Measurements from ENCODE around the gene PCNX1.
"Not testable (repeated sequence)": the region's sequence is repeated elsewhere in the genome, so short reads cannot be mapped to it uniquely, and the experiment has no call there.

The PCNX1 gene

GRCh38 chr14:71012888-71013287 is 105.6 kb downstream of the PCNX1 start:
- DNase-seq (ENCODE audit: low read depth in 2 of 3, low spot score in 1 of 3) = no peak

DNA sequence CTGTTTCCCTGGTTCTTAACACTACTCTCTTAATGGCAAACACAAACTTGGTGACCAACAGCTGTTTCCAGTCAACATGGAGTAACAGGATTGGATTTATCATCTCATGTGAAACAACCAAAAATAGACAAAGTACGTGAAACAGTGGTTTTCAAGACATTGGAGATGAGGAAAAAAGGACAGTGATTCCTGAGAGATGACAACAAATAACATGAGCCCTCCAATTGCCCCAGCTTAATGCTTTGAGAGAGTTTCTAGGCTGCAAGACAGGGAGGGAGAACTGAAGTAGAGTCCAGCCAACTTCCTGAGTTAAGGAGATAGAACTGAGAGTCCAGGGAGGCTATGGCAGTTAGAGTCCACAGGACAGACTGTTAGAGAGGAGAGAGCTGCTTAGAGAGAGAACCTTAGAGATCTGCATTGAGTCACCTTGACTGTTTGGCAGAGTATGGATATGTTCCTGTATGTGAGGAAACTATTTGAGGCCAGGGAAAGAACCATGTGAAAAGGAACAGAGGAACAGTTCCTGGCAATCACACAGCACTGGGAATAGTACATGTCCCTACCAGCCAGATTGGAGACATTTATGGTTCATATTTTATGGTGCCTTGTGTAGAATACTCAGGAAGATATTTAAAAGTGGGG is 106.4 kb downstream of the PCNX1 start:
- no peak for DNase-seq (ENCODE audit: low read depth in 2 of 3, low spot score in 1 of 3)

DNA sequence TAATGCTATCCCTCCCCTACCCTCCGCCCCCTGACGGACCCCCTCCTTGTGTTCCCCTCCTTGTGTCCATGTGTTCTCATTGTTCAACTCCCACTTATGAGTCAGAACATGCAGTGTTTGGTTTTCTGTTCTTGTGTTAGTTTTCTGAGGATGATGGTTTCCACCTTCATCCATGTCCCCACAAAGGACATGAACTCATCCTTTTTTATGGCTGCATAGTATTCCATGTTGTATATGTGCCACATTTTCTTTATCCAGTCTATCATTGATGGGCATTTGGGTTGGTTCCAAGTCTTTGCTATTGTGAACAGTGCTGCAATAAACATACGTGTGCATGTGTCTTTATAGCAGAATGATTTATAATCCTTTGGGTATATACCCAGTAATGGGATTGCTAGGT is 112.7 kb downstream of the PCNX1 start:
- not testable (repeated sequence) for DNase-seq (ENCODE audit: low read depth in 2 of 3, low spot score in 1 of 3)

- DNase-seq (ENCODE audit: low read depth in 2 of 3, low spot score in 1 of 3) = no peak
Observed at GRCh38 chr14:71021347-71022011, 114.2 kb downstream of the PCNX1 start.

GRCh38 chr14:71022012-71022869 is 115.0 kb downstream of the PCNX1 start:
- no peak for DNase-seq (ENCODE audit: low read depth in 2 of 3, low spot score in 1 of 3)

DNA sequence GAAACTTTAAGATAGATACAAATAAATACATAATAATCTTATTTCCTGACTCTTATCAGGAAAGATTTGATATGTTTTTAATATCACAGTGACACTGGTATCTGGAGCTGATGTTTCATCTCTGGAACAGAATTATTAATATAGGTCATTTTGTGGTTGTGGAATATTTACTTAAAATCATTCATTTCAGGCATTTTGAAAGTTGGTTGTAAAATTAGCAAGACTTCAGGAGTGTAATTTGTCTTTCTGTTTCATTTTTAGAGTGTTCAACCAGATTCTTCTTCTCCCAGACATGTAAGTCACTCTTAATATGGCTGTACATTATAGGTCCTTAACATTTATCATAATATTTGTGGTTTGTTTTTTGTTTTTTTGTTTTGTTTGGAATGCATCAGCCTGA is 115.7 kb downstream of the PCNX1 start:
- DNase-seq (ENCODE audit: low read depth in 2 of 3, low spot score in 1 of 3) = no peak

DNA sequence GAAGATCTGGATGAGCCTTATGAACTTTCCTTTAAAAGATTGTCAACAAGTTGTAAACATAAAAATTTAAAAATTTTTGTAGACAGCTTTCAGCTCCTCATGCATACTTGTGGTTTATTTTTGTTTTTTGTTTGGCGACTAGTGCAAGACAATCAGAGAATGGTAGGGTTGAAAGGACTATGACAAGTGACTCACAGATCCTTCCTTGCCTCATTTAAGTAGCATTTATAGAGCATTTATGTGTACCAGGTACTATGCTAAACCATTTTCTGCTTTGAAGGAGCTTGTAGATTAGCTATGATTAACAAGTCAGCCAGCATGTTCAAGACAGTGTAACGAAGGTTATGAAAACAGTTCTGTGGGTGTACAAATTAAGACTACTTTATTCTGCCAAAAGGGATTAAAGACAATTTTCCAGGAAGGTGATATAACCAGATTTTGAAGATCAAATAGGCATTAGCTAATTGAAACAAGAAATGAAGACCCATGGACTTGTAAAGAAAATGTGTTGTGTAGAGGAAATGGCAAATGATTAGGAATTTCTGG is 122.0 kb downstream of the PCNX1 start:
- no peak for DNase-seq (ENCODE audit: low read depth in 2 of 3, low spot score in 1 of 3)

- no peak for DNase-seq (ENCODE audit: low read depth in 2 of 3, low spot score in 1 of 3)
Observed at GRCh38 chr14:71031000-71031399, 123.7 kb downstream of the PCNX1 start.

DNA sequence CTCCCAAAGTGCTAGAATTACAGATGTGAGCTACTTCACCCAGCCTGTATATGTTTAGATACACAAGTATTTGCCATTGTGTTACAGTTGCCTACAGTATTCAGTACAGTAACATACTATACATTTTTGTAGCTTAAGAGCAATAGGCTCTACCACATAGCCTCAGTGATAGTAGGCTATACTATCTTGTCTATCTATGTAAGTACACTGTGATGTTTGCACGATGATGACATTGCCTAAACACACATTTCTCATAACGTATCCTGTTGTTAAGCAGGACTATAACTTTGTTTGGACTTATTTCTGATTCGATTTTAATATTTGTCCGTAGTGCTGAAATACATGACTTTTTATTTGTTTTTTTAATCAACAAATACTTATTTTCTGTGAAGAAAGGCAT is 129.2 kb downstream of the PCNX1 start:
- DNase-seq (ENCODE audit: low read depth in 2 of 3, low spot score in 1 of 3) = no peak

GRCh38 chr14:71048393-71048792 is 141.1 kb downstream of the PCNX1 start:
- no peak for DNase-seq (ENCODE audit: low read depth in 2 of 3, low spot score in 1 of 3)

DNA sequence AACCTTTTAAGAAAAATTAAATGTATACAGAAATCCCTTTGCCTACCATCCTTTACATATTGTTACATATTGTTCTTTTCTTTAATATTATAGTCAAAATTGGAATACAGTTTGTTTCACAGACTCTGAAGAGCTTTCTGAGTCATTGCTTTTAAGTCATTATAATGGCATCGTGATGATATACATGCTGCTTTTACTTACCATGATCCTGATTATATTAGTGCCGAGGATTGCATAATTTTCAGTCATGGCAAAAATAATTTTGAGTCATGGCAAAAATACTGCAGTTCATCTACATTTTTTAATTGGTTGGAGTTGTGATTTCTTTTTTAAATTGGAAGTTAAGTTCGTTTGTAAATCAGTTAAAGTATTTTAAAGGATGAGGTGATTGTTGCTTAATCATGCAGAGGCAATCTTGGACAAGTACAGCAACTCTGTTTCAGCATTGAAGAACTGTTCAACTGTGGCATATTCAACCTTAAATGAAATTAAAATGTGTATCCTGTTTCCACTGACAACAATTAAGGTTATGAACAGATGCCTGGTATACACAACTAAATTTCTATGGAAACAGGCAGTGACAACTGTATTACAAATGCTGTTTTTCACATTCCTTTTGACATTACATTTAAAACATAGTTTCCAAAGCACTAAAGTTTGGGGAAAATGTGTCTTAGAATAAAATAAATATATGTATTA is 142.3 kb downstream of the PCNX1 start:
- DNase-seq (ENCODE audit: low read depth in 2 of 3, low spot score in 1 of 3) = no peak

- no peak for DNase-seq (ENCODE audit: low read depth in 2 of 3, low spot score in 1 of 3)
Observed at GRCh38 chr14:71050227-71050823, 143.1 kb downstream of the PCNX1 start.

DNA sequence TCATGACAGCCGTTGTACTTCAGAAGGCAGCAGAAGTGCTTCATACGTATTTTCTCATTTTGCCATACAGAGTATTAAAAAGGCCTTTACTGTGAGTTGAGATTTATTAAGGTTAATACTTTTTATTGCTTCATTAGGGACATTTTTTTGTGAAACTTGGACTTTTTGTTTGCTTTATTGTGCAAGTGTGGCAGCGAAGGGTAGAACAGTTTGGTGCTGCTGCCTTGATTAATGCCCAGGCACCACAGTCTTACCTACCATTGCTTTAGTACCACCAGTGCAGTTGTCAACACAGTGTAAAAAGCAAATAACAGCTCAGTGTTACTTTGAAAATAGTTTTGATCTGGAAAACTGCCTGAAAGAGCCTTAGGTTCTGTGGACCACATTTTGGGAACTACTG is 147.4 kb downstream of the PCNX1 start:
- DNase-seq (ENCODE audit: low read depth in 2 of 3, low spot score in 1 of 3) = no peak

- no peak for DNase-seq (ENCODE audit: low read depth in 2 of 3, low spot score in 1 of 3)
Observed at GRCh38 chr14:71056168-71056567, 148.9 kb downstream of the PCNX1 start.

- DNase-seq (ENCODE audit: low read depth in 2 of 3, low spot score in 1 of 3) = no peak
Observed at GRCh38 chr14:71060274-71060673, 153.0 kb downstream of the PCNX1 start.

DNA sequence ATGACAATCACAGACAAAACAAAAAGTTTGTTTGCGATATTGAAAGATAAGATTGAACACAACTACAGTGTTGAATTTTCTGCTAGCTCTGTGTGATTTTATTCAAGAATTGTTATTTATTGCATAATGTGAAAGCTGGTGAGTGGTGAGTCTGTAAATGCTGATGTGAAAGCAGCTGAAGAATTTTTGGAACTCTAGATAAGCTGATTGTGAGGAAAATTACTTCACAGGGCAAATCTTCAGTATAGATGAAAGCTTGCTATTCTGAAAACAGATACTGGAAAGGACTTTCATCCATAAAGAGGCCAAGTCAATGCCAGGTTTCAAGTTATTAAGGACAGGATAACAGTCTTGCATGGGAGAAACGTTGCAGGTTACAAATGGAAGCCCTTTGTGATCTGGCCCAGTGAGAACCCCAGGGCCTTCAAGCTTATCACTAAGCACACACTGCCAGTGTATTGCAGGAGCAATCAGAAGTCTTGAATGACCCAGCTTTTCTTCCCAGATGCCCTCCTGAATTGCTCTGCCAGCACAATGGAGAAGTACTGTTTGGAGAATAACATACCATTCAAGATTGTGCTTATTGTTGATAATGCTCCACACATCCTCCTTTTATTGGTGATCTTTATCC is 153.7 kb downstream of the PCNX1 start:
- no peak for DNase-seq (ENCODE audit: low read depth in 2 of 3, low spot score in 1 of 3)

DNA sequence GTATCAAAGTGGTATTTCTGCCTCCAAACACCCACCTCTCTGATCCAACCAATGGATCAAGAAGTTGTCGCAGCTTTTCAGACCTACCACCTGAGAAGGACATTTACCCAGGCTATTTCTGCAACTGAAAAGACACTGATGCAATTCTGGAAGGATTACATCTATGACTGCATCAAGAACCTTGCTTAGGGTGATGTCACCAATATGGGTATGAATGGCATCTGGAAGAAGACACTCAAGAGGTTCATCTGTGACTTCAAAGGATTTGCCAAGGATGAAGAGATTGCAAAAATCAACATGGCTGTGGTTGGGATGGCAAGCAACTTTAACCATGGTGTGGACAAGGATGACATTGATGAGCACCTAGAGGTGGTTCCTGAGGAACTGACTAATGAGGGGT is 154.2 kb downstream of the PCNX1 start:
- DNase-seq (ENCODE audit: low read depth in 2 of 3, low spot score in 1 of 3) = no peak

- no peak for DNase-seq (ENCODE audit: low read depth in 2 of 3, low spot score in 1 of 3)
Observed at GRCh38 chr14:71062581-71063303, 155.5 kb downstream of the PCNX1 start.

DNA sequence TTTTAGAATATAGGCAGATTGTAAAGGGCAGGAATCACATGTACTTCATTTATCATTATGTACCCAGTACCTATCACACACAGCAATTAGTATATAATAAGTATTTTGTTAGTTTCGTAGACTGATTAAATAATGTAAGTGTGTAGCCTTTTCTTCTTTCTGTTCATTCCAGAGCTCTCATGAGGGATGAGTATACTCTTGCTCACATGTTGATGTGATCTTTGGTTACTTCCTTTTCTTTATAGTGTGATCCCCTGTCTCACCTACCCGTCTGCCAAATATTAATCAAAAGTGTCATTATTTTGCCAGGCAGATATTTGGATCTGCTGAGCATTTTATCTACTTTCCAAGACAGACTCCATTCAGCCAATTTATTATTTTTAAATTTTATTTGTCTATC is 156.1 kb downstream of the PCNX1 start:
- no peak for DNase-seq (ENCODE audit: low read depth in 2 of 3, low spot score in 1 of 3)

DNA sequence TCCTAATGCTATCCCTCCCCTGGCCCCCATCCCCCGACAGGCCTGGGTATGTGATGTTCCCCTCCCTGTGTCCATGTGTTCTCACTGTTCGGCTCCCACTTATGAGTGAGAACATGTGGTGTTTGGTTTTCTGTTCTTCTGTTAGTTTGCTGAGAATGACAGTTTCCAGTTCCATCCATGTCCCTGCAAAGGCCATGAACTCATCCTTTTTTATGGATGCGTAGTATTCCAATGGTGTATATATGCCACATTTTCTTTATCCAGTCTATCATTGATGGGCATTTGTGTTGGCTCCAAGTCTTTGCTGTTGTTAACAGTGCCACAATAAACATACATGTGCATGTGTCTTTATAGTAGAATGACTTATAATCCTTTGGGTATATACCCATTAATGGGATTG is 157.5 kb downstream of the PCNX1 start:
- DNase-seq (ENCODE audit: low read depth in 2 of 3, low spot score in 1 of 3) = not testable (repeated sequence)

Measured in stimulated activated CD4-positive, alpha-beta T cell treated with anti-CD3 and anti-CD28 coated beads, Interleukin-12 subunit alpha, Interleukin-12 subunit beta, amount 100 ng/mL, for 48 hours (primary cell).